ENCODE results near the gene BMX.

Gene BMX

GRCh38 chrX:15515931-15516330 is 15.3 kb downstream of the BMX start:
- no peak for FAIRE-seq
- no peak for DNase-seq (ENCODE audit: insufficient read length, low spot score)

DNA sequence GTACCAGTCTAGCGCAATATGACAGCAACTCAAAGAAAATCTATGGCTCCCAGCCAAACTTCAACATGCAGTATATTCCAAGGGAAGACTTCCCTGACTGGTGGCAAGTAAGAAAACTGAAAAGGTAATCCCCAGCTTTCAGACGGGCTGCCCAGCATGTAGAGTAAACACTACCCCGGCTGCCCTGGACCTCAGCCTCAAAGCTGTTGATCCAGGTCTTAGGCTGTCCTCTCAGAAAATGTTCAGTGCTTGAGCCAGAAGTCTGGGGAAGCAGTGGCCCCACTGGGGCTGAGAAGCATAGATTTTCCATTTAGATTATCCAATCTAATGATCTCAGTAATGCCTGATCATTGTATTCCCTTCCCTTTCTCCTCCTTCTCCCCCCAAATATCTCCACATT is 21.9 kb downstream of the BMX start:
- TF ChIP-seq, protein P1, sequence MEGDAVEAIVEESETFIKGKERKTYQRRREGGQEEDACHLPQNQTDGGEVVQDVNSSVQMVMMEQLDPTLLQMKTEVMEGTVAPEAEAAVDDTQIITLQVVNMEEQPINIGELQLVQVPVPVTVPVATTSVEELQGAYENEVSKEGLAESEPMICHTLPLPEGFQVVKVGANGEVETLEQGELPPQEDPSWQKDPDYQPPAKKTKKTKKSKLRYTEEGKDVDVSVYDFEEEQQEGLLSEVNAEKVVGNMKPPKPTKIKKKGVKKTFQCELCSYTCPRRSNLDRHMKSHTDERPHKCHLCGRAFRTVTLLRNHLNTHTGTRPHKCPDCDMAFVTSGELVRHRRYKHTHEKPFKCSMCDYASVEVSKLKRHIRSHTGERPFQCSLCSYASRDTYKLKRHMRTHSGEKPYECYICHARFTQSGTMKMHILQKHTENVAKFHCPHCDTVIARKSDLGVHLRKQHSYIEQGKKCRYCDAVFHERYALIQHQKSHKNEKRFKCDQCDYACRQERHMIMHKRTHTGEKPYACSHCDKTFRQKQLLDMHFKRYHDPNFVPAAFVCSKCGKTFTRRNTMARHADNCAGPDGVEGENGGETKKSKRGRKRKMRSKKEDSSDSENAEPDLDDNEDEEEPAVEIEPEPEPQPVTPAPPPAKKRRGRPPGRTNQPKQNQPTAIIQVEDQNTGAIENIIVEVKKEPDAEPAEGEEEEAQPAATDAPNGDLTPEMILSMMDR (IDR thresholded peaks at IDR 0.05; ENCODE audit: insufficient read depth, missing control alignments), result no peak
- FAIRE-seq (no peak), DNase-seq (ENCODE audit: insufficient read length, low spot score) (no peak)

More at GRCh38 chrX:15515931-15516330, 15.3 kb downstream of the BMX start:
- TF ChIP-seq, protein P1 (IDR thresholded peaks at IDR 0.05; ENCODE audit: insufficient read depth, missing control alignments), result no peak

DNA sequence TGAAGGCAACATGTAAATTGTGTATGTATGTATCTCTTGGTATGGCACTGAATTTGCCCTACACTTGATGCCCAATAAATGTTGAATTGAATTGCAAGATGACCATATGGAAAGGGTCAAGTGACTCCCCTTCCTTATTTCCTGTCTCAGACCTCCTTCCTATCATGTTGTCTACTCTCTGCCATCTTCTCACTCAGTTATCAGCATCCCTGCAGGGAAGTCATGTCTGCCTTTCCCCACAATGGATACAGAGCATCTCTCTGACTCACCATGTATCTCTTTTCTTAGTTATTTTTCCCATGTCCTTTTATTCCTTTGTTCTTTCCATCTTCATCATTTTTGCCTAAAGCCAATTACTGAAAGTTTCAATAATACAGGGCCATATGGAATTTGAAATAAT is 22.5 kb downstream of the BMX start:
- FAIRE-seq, result no peak
- TF ChIP-seq, protein P1 (IDR thresholded peaks at IDR 0.05; ENCODE audit: insufficient read depth, missing control alignments), result no peak
- no peak for DNase-seq (ENCODE audit: insufficient read length, low spot score)

DNA sequence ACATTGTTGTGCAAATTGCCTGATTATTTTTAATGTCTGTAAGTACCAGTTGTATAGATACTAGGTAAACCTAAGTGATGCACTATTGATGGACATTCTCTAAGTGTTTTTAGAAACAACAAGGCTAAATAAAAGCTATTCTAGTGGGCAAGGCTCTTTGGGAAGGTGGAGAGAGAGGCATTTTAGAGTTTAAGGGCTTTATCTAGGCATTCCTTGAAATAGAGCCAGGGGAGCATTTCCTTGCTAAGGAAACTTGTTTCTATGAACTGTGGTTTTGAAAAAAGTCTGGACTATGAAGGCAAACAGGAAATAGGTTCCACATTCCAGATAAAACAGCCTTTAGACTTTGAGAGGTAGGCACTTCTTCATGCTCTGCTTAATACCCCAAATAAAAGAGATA is 23.8 kb downstream of the BMX start:
- DNase-seq (ENCODE audit: insufficient read length, low spot score), result no peak
- FAIRE-seq, result no peak
- TF ChIP-seq, protein P1 (IDR thresholded peaks at IDR 0.05; ENCODE audit: insufficient read depth, missing control alignments), result no peak

- TF ChIP-seq, protein P1 (IDR thresholded peaks at IDR 0.05; ENCODE audit: insufficient read depth, missing control alignments), result no peak
- DNase-seq (ENCODE audit: insufficient read length, low spot score) (no peak), FAIRE-seq (no peak)
Measured at GRCh38 chrX:15525664-15526416, 25.2 kb downstream of the BMX start.

GRCh38 chrX:15529165-15529564 is 28.6 kb downstream of the BMX start:
- TF ChIP-seq, protein P1 (IDR thresholded peaks at IDR 0.05; ENCODE audit: insufficient read depth, missing control alignments), result no peak
- FAIRE-seq (no peak), DNase-seq (ENCODE audit: insufficient read length, low spot score) (no peak)

DNA sequence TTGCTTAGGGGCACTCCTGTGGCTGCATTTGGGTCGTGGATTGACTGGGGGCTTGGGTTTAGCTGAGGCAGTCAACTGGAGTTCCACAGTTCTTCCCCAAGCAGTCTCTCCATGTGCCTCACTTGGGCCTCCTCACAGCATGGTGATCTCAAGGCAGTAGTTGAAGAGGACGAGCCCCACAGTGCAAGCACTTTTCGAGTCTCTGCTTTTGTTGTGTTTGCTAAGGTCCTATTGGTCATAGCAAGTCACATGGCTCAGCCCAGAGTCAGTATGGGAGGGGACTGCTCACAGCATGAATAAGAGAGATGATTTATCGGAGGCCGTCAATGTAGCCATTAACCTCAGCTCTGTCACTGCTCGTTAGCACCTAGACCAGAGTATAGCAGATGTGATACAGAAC is 29.7 kb downstream of the BMX start:
- FAIRE-seq (no peak), DNase-seq (ENCODE audit: insufficient read length, low spot score) (no peak)
- TF ChIP-seq, protein P1 (IDR thresholded peaks at IDR 0.05; ENCODE audit: insufficient read depth, missing control alignments), result no peak

Data from D721Med (cell line).